Keratinocyte (primary cell): ENCODE data around the gene SPX. TPM values are rescaled to one million over a fixed set of nuclear protein-coding genes. Genes with fewer than 3 reads are reported as not detected.

Experiments
- DNase-seq: peaks from one replicate; pipeline ENCODE4 v3.0.0-alpha.2; 2011; ENCODE audit warnings: low read depth, missing footprints, low spot score
- FAIRE-seq: peaks from 2 replicates; lab custom pipeline; 2011; peaks lifted over from hg19 to GRCh38; lab: Jason Lieb, UNC
- H2AFZ ChIP-seq: 2 replicates; pipeline ENCODE4 v1.6.0; 2012; ENCODE audit warnings: low read length, control low read depth, inconsistent platforms; ENCODE audit not compliant: control insufficient read depth
- H3K27ac ChIP-seq: 2 replicates; pipeline ENCODE4 v1.5.1; 2011; ENCODE audit warnings: low read length; ENCODE audit not compliant: control insufficient read depth, insufficient read depth
- H3K27me3 ChIP-seq: 3 replicates; pipeline ENCODE4 v1.6.0; 2011; ENCODE audit warnings: low read length; ENCODE audit not compliant: control insufficient read depth, insufficient read depth; ENCODE audit errors: extremely low read depth
- H3K36me3 ChIP-seq, 2 experiments: 2 replicates in 1 of 2; 3 replicates in 1 of 2; pipeline ENCODE4 v1.5.1; 2011; ENCODE audit warnings: low read length in 2 of 2, mild to moderate bottlenecking in 1 of 2; ENCODE audit not compliant: control insufficient read depth in 2 of 2, insufficient read depth in 2 of 2; ENCODE audit errors: extremely low read depth in 1 of 2
- H3K4me1 ChIP-seq: 3 replicates; pipeline ENCODE4 v1.5.1; 2011; ENCODE audit warnings: low read length; ENCODE audit not compliant: control insufficient read depth, insufficient read depth; ENCODE audit errors: extremely low read depth
- H3K4me2 ChIP-seq: 3 replicates; pipeline ENCODE4 v1.6.0; 2011; ENCODE audit warnings: low read depth, low read length; ENCODE audit not compliant: control insufficient read depth, insufficient read depth; ENCODE audit errors: extremely low read depth
- H3K4me3 ChIP-seq, 3 experiments: fragments of 200-600 bp in 1 of 3; sonication (generic) in 1 of 3; 2 replicates in 2 of 3; 3 replicates in 1 of 3; pipeline ENCODE4 v1.5.1; 2011 to 2016; ENCODE audit warnings: low read length in 3 of 3, mild to moderate bottlenecking in 3 of 3, control low read depth in 2 of 3, inconsistent platforms in 1 of 3, low read depth in 1 of 3, mixed read lengths in 1 of 3, mixed run types in 1 of 3, moderate library complexity in 1 of 3; ENCODE audit not compliant: control insufficient read depth in 2 of 3, insufficient read depth in 2 of 3; ENCODE audit errors: extremely low read depth in 1 of 3
- H3K79me2 ChIP-seq: 2 replicates; pipeline ENCODE4 v1.6.0; 2012; ENCODE audit warnings: low read length; ENCODE audit not compliant: control insufficient read depth, insufficient read depth
- H3K9ac ChIP-seq: 3 replicates; pipeline ENCODE4 v1.6.0; 2011; ENCODE audit warnings: low read length; ENCODE audit not compliant: control insufficient read depth, insufficient read depth; ENCODE audit errors: extremely low read depth
- H3K9me1 ChIP-seq: 3 replicates; pipeline ENCODE4 v1.6.0; 2011; ENCODE audit warnings: low read length; ENCODE audit not compliant: control insufficient read depth, insufficient read depth; ENCODE audit errors: extremely low read depth
- H3K9me3 ChIP-seq: 2 replicates; pipeline ENCODE4 v1.5.1; 2012; ENCODE audit warnings: low read depth, low read length; ENCODE audit not compliant: control insufficient read depth
- H4K20me1 ChIP-seq: 3 replicates; pipeline ENCODE4 v1.6.0; 2011; ENCODE audit warnings: low read length; ENCODE audit not compliant: control insufficient read depth, insufficient read depth; ENCODE audit errors: extremely low read depth
- CTCF ChIP-seq, 3 experiments: IDR thresholded peaks in 1 of 3; conservative IDR thresholded peaks in 1 of 3; optimal IDR thresholded peaks in 1 of 3; 2 replicates in 2 of 3; 3 replicates in 1 of 3; pipeline versions ENCODE3 to v1.5.1; 2011; ENCODE audit warnings: low read length in 3 of 3, mild to moderate bottlenecking in 3 of 3, moderate library complexity in 2 of 3, control low read depth in 1 of 3, inconsistent platforms in 1 of 3; ENCODE audit not compliant: insufficient read depth in 2 of 3; ENCODE audit errors: extremely low read depth in 1 of 3
- EZH2 ChIP-seq: IDR thresholded peaks from one replicate; pipeline ENCODE4 v1.6.1; 2012; ENCODE audit warnings: inconsistent platforms, mild to moderate bottlenecking, low read length, moderate library complexity
- dilution Hi-C: fragments of 300-500 bp; cut with MboI; formaldehyde crosslinking; loops from one replicate; pipeline ENCODE4 v1.7.0; 2020; ENCODE audit warnings: low sequenced_read_pairs; ENCODE audit not compliant: extremely low pct_ligation_motif_present
- polyA plus RNA-seq, 5 experiments: library from polyadenylated mRNA; depleted of rRNA in 3 of 5; stranded (reverse) in 3 of 5; stranded (forward) in 1 of 5; unstranded in 1 of 5; fragments of >200 nt; gene quantifications; 1 replicate in 1 of 5; 2 replicates in 3 of 5; 3 replicates in 1 of 5; pipeline versions ENCODE4 v1.2.1 to v1.2.3, GENCODE V29; 2011 to 2012; ENCODE audit warnings: missing spikeins in 2 of 5, low read depth in 1 of 5, low replicate concordance in 1 of 5

Gene SPX
- polyA plus RNA-seq, 1 donor (not counting 4 experiments of a cell fraction or from before 2014, with no cell fraction given) = 0.12 TPM

GRCh38 chr12:21485998-21486397 lies 40.1 kb upstream of the SPX start:
- dilution Hi-C loops = no loop called here
- TF ChIP-seq EZH2 (no peak), CTCF (optimal IDR thresholded peaks at IDR 0.05 in 1 of 3, IDR thresholded peaks at IDR 0.05 in 1 of 3, conservative IDR thresholded peaks at IDR 0.05 in 1 of 3; ENCODE audit: extremely low read depth in 1 of 3, insufficient read depth in 2 of 3, low read length in 3 of 3) (no peak)
- no peaks in the 10 kb centered on the region for H3K27me3 ChIP-seq
- no peak overlapping the region for H3K4me3 ChIP-seq
- no peak overlapping the region for H3K4me2 ChIP-seq
- H3K9me3 ChIP-seq = no peaks in the 10 kb centered on the region
- no peak for DNase-seq
- H3K36me3 ChIP-seq = peaks cover 0 to 10% of the 10 kb centered on the region in 2 experiments
- H3K27ac ChIP-seq = no peak overlapping the region
- H3K4me1 ChIP-seq = no peaks in the 10 kb centered on the region
- H2AFZ ChIP-seq = no peak overlapping the region
- no peaks in the 10 kb centered on the region for H3K9me1 ChIP-seq
- FAIRE-seq = no peak
- no peaks in the 10 kb centered on the region for H3K79me2 ChIP-seq
- H3K9ac ChIP-seq = no peak overlapping the region
- H4K20me1 ChIP-seq = no peaks in the 10 kb centered on the region

- peaks cover 11 to 27% of the 10 kb centered on the region in 2 experiments for H3K36me3 ChIP-seq
- peaks cover 13% of the 10 kb centered on the region for H3K4me1 ChIP-seq
- no peaks in the 10 kb centered on the region for H3K9me3 ChIP-seq
- no peak for TF ChIP-seq CTCF (optimal IDR thresholded peaks at IDR 0.05 in 1 of 3, IDR thresholded peaks at IDR 0.05 in 1 of 3, conservative IDR thresholded peaks at IDR 0.05 in 1 of 3; ENCODE audit: extremely low read depth in 1 of 3, insufficient read depth in 2 of 3, low read length in 3 of 3)
- TF ChIP-seq EZH2 = no peak
- H3K27me3 ChIP-seq = no peaks in the 10 kb centered on the region
- dilution Hi-C loops = no loop called here
- FAIRE-seq = no peak
- no peak for DNase-seq
- H3K9ac ChIP-seq = no peak overlapping the region
- H3K9me1 ChIP-seq = no peaks in the 10 kb centered on the region
- peaks cover 43% of the 10 kb centered on the region for H3K79me2 ChIP-seq
- no peak overlapping the region for H3K4me3 ChIP-seq
- no peak overlapping the region for H2AFZ ChIP-seq
- H3K27ac ChIP-seq = no peak overlapping the region
- no peaks in the 10 kb centered on the region for H4K20me1 ChIP-seq
- H3K4me2 ChIP-seq = no peak overlapping the region
Observed at GRCh38 chr12:21499765-21500164, 26.3 kb upstream of the SPX start.
